ENCODE results near the gene SLC30A4.

- TF ChIP-seq POLR2A (IDR thresholded peaks at IDR 0.05) (no peak), CTCF (IDR thresholded peaks at IDR 0.05) (no peak), EP300 (IDR thresholded peaks at IDR 0.05; ENCODE audit: low read depth) (no peak)
Observed at GRCh38 chr15:45529613-45530012, 7.1 kb upstream of the SLC30A4 start.

All from transverse colon (tissue), 3 donors.